ENCODE data around the gene CFAP97.

Gene CFAP97

GRCh38 chr4:185212581-185212980, 8.8 kb upstream of the CFAP97 start:
- TF ChIP-seq CTCF (IDR thresholded peaks at IDR 0.05; ENCODE audit: borderline replicate concordance, insufficient read depth, low read depth, low read length) = no peak
- H3K4me3 ChIP-seq (ENCODE audit: low read depth, low read length) = peak overlapping the region; percentile 88

GRCh38 chr4:185211641-185212040, 7.8 kb upstream of the CFAP97 start:
- TF ChIP-seq CTCF (IDR thresholded peaks at IDR 0.05; ENCODE audit: borderline replicate concordance, insufficient read depth, low read depth, low read length) = no peak
- H3K4me3 ChIP-seq (ENCODE audit: low read depth, low read length) = peak overlapping the region; percentile 88

- TF ChIP-seq CTCF (IDR thresholded peaks at IDR 0.05; ENCODE audit: borderline replicate concordance, insufficient read depth, low read depth, low read length) = no peak
- H3K4me3 ChIP-seq (ENCODE audit: low read depth, low read length) = peak overlapping the region; percentile 88
Observed at GRCh38 chr4:185211035-185211434, 7.2 kb upstream of the CFAP97 start.

GRCh38 chr4:185210102-185210981, 6.5 kb upstream of the CFAP97 start:
- TF ChIP-seq CTCF (IDR thresholded peaks at IDR 0.05; ENCODE audit: borderline replicate concordance, insufficient read depth, low read depth, low read length) = no peak

GRCh38 chr4:185209852-185210101, 6.0 kb upstream of the CFAP97 start:
- peak overlapping the region; percentile 88 for H3K4me3 ChIP-seq (ENCODE audit: low read depth, low read length)

More at GRCh38 chr4:185210102-185210981, 6.5 kb upstream of the CFAP97 start:
- H3K4me3 ChIP-seq (ENCODE audit: low read depth, low read length) = peak overlapping the region; percentile 88

GRCh38 chr4:185209031-185209851, 5.4 kb upstream of the CFAP97 start, which contains the start of gene SNX25:
SNX25 (plus strand) TSS chr4:185209598; CDS start chr4:185209827, 229 bp downstream.
- H3K4me3 ChIP-seq (ENCODE audit: low read depth, low read length) = peak within 1 kb of the TSS; percentile 88
- TF ChIP-seq CTCF (IDR thresholded peaks at IDR 0.05; ENCODE audit: borderline replicate concordance, insufficient read depth, low read depth, low read length) = peak; percentile 21; the same call in 1 of the 2 replicates

GRCh38 chr4:185207466-185207865, 3.7 kb upstream of the CFAP97 start:
- no peak overlapping the region for H3K4me3 ChIP-seq (ENCODE audit: low read depth, low read length)
- TF ChIP-seq CTCF (IDR thresholded peaks at IDR 0.05; ENCODE audit: borderline replicate concordance, insufficient read depth, low read depth, low read length) = no peak

Data from GM12875 (cell line).